ENCODE measurements around the gene FHOD1.

The FHOD1 gene

GRCh38 chr16:67265834-67266233, 18.6 kb upstream of the FHOD1 start:
- H4K91ac ChIP-seq (ENCODE audit: low read depth, low read length, poor library complexity) = no peak overlapping the region
- H3K14ac ChIP-seq (ENCODE audit: low read length) = no peak overlapping the region
- no peak overlapping the region for H3K4ac ChIP-seq (ENCODE audit: low read length)
- H3K23ac ChIP-seq (ENCODE audit: low read depth, low read length, poor library complexity) = no peak overlapping the region
- no CpG with 5 or more reads among the region's 8 CpGs for WGBS, 2 donors (ENCODE audit: extremely low coverage in 2 of 2, insufficient read length in 2 of 2, insufficient replicate concordance in 1 of 2)
- no peaks in the 10 kb centered on the region for H3K9me3 ChIP-seq (replicated peaks in 1 of 2; ENCODE audit: control insufficient read depth in 2 of 2, insufficient read depth in 1 of 2, low read depth in 1 of 2, low read length in 2 of 2)
- DNase-seq (ENCODE audit: low spot score) = no peak
- no peak overlapping the region for H2BK5ac ChIP-seq (ENCODE audit: low read length)
- H3K27me3 ChIP-seq (ENCODE audit: control insufficient read depth in 3 of 3, insufficient read depth in 3 of 3, low read depth in 1 of 3, low read length in 3 of 3) = peaks cover 0 to 2% (median 0%) of the 10 kb centered on the region in 3 experiments
- no peaks in the 10 kb centered on the region for H3K79me1 ChIP-seq (ENCODE audit: low read depth, low read length)
- H4K8ac ChIP-seq (ENCODE audit: low read depth, low read length) = no peak overlapping the region
- H3K27ac ChIP-seq (replicated peaks; ENCODE audit: low read length) = no peak overlapping the region
- H2BK120ac ChIP-seq (ENCODE audit: low read depth, low read length) = no peak overlapping the region
- no peak overlapping the region for H3K4me3 ChIP-seq (ENCODE audit: low read length in 2 of 2)
- H3K18ac ChIP-seq (ENCODE audit: low read length) = no peak overlapping the region
- no peak overlapping the region for H2BK12ac ChIP-seq (ENCODE audit: low read length)
- H3K9ac ChIP-seq (ENCODE audit: low read depth, low read length, poor library complexity) = no peak overlapping the region
- H2BK15ac ChIP-seq (ENCODE audit: low read length) = no peak overlapping the region
- no peaks in the 10 kb centered on the region for H3K4me1 ChIP-seq (ENCODE audit: control insufficient read depth in 2 of 2, insufficient read depth in 1 of 2, low read depth in 1 of 2, low read length in 2 of 2)
- no peak overlapping the region for H3K4me2 ChIP-seq (ENCODE audit: insufficient read depth, low read length, poor library complexity, severe bottlenecking)
- H2AFZ ChIP-seq (ENCODE audit: low read length) = no peak overlapping the region
- H2AK5ac ChIP-seq (ENCODE audit: low read depth, low read length) = no peak overlapping the region
- no peaks in the 10 kb centered on the region for H3K36me3 ChIP-seq (replicated peaks in 1 of 2; ENCODE audit: control insufficient read depth in 2 of 2, insufficient read depth in 2 of 2, low read length in 2 of 2)

- H3K79me1 ChIP-seq (ENCODE audit: low read depth, low read length) = peaks cover under 1% of the 10 kb centered on the region
- H3K9ac ChIP-seq (ENCODE audit: low read depth, low read length, poor library complexity) = no peak overlapping the region
- H3K23ac ChIP-seq (ENCODE audit: low read depth, low read length, poor library complexity) = peak overlapping the region; percentile 5
- DNase-seq (ENCODE audit: low spot score) = no peak
- H3K18ac ChIP-seq (ENCODE audit: low read length) = no peak overlapping the region
- WGBS, 2 donors (ENCODE audit: extremely low coverage in 2 of 2, insufficient read length in 2 of 2, insufficient replicate concordance in 1 of 2) = no CpG with 5 or more reads among the region's 5 CpGs
- H2AK5ac ChIP-seq (ENCODE audit: low read depth, low read length) = no peak overlapping the region
- no peak overlapping the region for H3K4me3 ChIP-seq (ENCODE audit: low read length in 2 of 2)
- H2BK15ac ChIP-seq (ENCODE audit: low read length) = no peak overlapping the region
- H2BK120ac ChIP-seq (ENCODE audit: low read depth, low read length) = no peak overlapping the region
- H3K27ac ChIP-seq (replicated peaks; ENCODE audit: low read length) = no peak overlapping the region
- no peak overlapping the region for H3K4ac ChIP-seq (ENCODE audit: low read length)
- no peak overlapping the region for H2BK5ac ChIP-seq (ENCODE audit: low read length)
- H3K4me2 ChIP-seq (ENCODE audit: insufficient read depth, low read length, poor library complexity, severe bottlenecking) = no peak overlapping the region
- H4K8ac ChIP-seq (ENCODE audit: low read depth, low read length) = no peak overlapping the region
- peaks cover 0 to 2% (median 0%) of the 10 kb centered on the region in 3 experiments for H3K27me3 ChIP-seq (ENCODE audit: control insufficient read depth in 3 of 3, insufficient read depth in 3 of 3, low read depth in 1 of 3, low read length in 3 of 3)
- H2BK12ac ChIP-seq (ENCODE audit: low read length) = no peak overlapping the region
- no peaks in the 10 kb centered on the region for H3K36me3 ChIP-seq (replicated peaks in 1 of 2; ENCODE audit: control insufficient read depth in 2 of 2, insufficient read depth in 2 of 2, low read length in 2 of 2)
- no peak overlapping the region for H2AFZ ChIP-seq (ENCODE audit: low read length)
- H3K9me3 ChIP-seq (replicated peaks in 1 of 2; ENCODE audit: control insufficient read depth in 2 of 2, insufficient read depth in 1 of 2, low read depth in 1 of 2, low read length in 2 of 2) = no peaks in the 10 kb centered on the region
- H3K14ac ChIP-seq (ENCODE audit: low read length) = no peak overlapping the region
- no peak overlapping the region for H4K91ac ChIP-seq (ENCODE audit: low read depth, low read length, poor library complexity)
- no peaks in the 10 kb centered on the region for H3K4me1 ChIP-seq (ENCODE audit: control insufficient read depth in 2 of 2, insufficient read depth in 1 of 2, low read depth in 1 of 2, low read length in 2 of 2)
Observed at GRCh38 chr16:67264866-67265265, 17.6 kb upstream of the FHOD1 start.

DNA sequence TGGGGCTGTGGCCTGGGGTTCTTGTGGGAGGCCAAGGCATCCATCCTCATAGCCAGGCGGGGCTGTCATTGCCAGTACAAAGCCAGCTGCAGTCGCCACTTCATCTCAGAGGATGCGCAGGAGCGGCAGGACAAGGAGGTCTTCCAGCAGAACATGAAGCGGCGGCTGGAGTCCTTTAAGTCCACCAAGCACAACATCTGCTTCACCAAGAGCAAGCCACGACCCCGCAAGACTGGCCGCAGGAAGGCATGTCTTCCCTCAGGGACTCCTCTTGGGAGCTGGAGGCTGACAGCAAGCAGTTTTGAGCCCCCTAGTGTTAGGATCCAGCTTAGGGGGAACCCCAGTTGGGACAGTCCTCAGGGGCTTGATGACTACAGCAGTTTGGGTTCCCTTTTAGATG, 17.0 kb upstream of the FHOD1 start:
- no peak overlapping the region for H3K4me2 ChIP-seq (ENCODE audit: insufficient read depth, low read length, poor library complexity, severe bottlenecking)
- H3K14ac ChIP-seq (ENCODE audit: low read length) = no peak overlapping the region
- H4K8ac ChIP-seq (ENCODE audit: low read depth, low read length) = no peak overlapping the region
- H3K23ac ChIP-seq (ENCODE audit: low read depth, low read length, poor library complexity) = peak overlapping the region; percentile 59
- H3K9me3 ChIP-seq (replicated peaks in 1 of 2; ENCODE audit: control insufficient read depth in 2 of 2, insufficient read depth in 1 of 2, low read depth in 1 of 2, low read length in 2 of 2) = no peaks in the 10 kb centered on the region
- H2AK5ac ChIP-seq (ENCODE audit: low read depth, low read length) = no peak overlapping the region
- WGBS, 2 donors (ENCODE audit: extremely low coverage in 2 of 2, insufficient read length in 2 of 2, insufficient replicate concordance in 1 of 2) = no CpG with 5 or more reads among the region's 9 CpGs
- no peak overlapping the region for H2BK15ac ChIP-seq (ENCODE audit: low read length)
- H3K4me1 ChIP-seq (ENCODE audit: control insufficient read depth in 2 of 2, insufficient read depth in 1 of 2, low read depth in 1 of 2, low read length in 2 of 2) = no peaks in the 10 kb centered on the region
- peaks cover 2% of the 10 kb centered on the region for H3K79me1 ChIP-seq (ENCODE audit: low read depth, low read length)
- H3K18ac ChIP-seq (ENCODE audit: low read length) = no peak overlapping the region
- no peaks in the 10 kb centered on the region for H3K36me3 ChIP-seq (replicated peaks in 1 of 2; ENCODE audit: control insufficient read depth in 2 of 2, insufficient read depth in 2 of 2, low read length in 2 of 2)
- no peak overlapping the region for H3K4ac ChIP-seq (ENCODE audit: low read length)
- no peak overlapping the region for H2BK120ac ChIP-seq (ENCODE audit: low read depth, low read length)
- no peak for DNase-seq (ENCODE audit: low spot score)
- no peak overlapping the region for H3K27ac ChIP-seq (replicated peaks; ENCODE audit: low read length)
- H4K91ac ChIP-seq (ENCODE audit: low read depth, low read length, poor library complexity) = no peak overlapping the region
- H3K4me3 ChIP-seq (ENCODE audit: low read length in 2 of 2) = no peak overlapping the region
- H2AFZ ChIP-seq (ENCODE audit: low read length) = no peak overlapping the region
- H2BK5ac ChIP-seq (ENCODE audit: low read length) = no peak overlapping the region
- H3K9ac ChIP-seq (ENCODE audit: low read depth, low read length, poor library complexity) = no peak overlapping the region
- H3K27me3 ChIP-seq (ENCODE audit: control insufficient read depth in 3 of 3, insufficient read depth in 3 of 3, low read depth in 1 of 3, low read length in 3 of 3) = no peaks in the 10 kb centered on the region
- no peak overlapping the region for H2BK12ac ChIP-seq (ENCODE audit: low read length)

DNA sequence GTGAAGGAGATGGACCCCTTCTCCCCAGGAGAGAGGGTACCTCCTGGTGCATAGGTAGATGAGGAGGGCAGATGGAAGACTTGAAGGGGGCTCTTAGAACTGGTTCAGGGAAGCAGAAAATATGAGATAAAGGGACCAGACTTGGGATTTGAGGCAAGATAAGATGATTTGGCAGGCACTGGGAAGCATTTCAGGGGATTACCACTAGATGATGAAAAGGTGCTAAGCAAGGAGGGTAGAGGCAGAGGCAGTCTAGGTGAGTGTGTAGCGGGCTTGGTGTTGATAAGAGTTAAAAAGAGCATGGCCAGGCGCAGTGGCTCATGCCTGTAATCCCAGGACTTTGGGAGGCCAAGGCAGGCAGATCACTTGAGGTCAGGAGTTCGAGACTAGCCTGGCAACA, 15.9 kb upstream of the FHOD1 start:
- Histone ChIP-seq H3K23ac (ENCODE audit: low read depth, low read length, poor library complexity) (no peak overlapping the region), H3K36me3 (replicated peaks in 1 of 2; ENCODE audit: control insufficient read depth in 2 of 2, insufficient read depth in 2 of 2, low read length in 2 of 2) (no peaks in the 10 kb centered on the region), H3K4me2 (ENCODE audit: insufficient read depth, low read length, poor library complexity, severe bottlenecking) (no peak overlapping the region), H3K27ac (replicated peaks; ENCODE audit: low read length) (no peak overlapping the region), H3K4ac (ENCODE audit: low read length) (no peak overlapping the region), H4K91ac (ENCODE audit: low read depth, low read length, poor library complexity) (no peak overlapping the region), H2BK12ac (ENCODE audit: low read length) (no peak overlapping the region), H2BK5ac (ENCODE audit: low read length) (no peak overlapping the region), H3K27me3 (ENCODE audit: control insufficient read depth in 3 of 3, insufficient read depth in 3 of 3, low read depth in 1 of 3, low read length in 3 of 3) (no peaks in the 10 kb centered on the region), H4K8ac (ENCODE audit: low read depth, low read length) (no peak overlapping the region), H2BK15ac (ENCODE audit: low read length) (no peak overlapping the region), H2AK5ac (ENCODE audit: low read depth, low read length) (no peak overlapping the region), H2BK120ac (ENCODE audit: low read depth, low read length) (no peak overlapping the region), H3K9me3 (replicated peaks in 1 of 2; ENCODE audit: control insufficient read depth in 2 of 2, insufficient read depth in 1 of 2, low read depth in 1 of 2, low read length in 2 of 2) (no peaks in the 10 kb centered on the region), H3K18ac (ENCODE audit: low read length) (no peak overlapping the region), H2AFZ (ENCODE audit: low read length) (no peak overlapping the region), H3K4me3 (ENCODE audit: low read length in 2 of 2) (no peak overlapping the region), H3K79me1 (ENCODE audit: low read depth, low read length) (peaks cover 2% of the 10 kb centered on the region), H3K14ac (ENCODE audit: low read length) (no peak overlapping the region), H3K4me1 (ENCODE audit: control insufficient read depth in 2 of 2, insufficient read depth in 1 of 2, low read depth in 1 of 2, low read length in 2 of 2) (no peaks in the 10 kb centered on the region), H3K9ac (ENCODE audit: low read depth, low read length, poor library complexity) (no peak overlapping the region)
- WGBS, 2 donors (ENCODE audit: extremely low coverage in 2 of 2, insufficient read length in 2 of 2, insufficient replicate concordance in 1 of 2) = no CpG with 5 or more reads among the region's 3 CpGs
- no peak for DNase-seq (ENCODE audit: low spot score)

Data from neuronal stem cell (in vitro differentiated cells).